CD4-positive, alpha-beta T cell treated with Interleukin-17A for 1 hour (primary cell): ENCODE results near the gene RIN3.

Experiments used
- DNase-seq: peaks from one replicate; pipeline ENCODE4 v3.0.0-alpha.2; 2020

RIN3 gene

GRCh38 chr14:92487513-92488133, 26.0 kb upstream of the RIN3 start:
- no peak for DNase-seq

GRCh38 chr14:92489394-92490238, 24.0 kb upstream of the RIN3 start:
- DNase-seq, result no peak

DNA sequence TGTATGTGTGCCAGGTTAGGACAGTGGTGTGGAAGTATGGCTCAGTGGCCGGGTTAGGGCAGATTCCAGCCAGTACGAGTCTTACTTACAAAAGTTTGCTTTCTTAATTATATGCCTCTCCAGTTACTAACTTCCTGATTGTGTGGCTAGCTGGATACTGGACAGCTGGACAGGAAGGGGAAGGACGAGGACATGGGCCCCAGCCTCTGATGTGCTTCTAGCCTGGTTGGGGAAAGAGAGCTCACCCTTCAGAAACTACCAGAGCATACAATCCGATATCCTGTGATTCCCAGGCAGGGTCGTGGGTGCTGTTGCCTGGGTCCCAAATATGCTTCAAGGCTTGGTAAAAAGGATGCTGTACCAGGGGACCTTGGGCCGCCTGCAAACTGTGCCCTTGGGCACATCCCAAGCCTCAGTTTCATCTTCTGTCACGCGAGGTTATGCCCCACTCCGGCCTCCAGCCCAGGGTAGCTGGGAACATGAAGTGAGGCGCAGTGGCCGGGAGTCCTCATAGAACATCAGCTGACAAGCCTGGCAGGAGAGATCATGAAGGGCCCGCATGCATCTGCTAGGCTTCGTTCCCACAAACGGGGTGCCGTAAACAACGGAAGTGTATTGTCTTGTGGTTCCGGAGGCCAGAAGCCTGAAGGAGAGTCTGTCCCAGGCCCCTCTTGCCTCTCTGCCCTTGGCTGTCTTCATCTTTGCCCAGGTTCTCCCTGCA, 23.2 kb upstream of the RIN3 start:
- no peak for DNase-seq

GRCh38 chr14:92491782-92492181, 21.8 kb upstream of the RIN3 start:
- no peak for DNase-seq

DNA sequence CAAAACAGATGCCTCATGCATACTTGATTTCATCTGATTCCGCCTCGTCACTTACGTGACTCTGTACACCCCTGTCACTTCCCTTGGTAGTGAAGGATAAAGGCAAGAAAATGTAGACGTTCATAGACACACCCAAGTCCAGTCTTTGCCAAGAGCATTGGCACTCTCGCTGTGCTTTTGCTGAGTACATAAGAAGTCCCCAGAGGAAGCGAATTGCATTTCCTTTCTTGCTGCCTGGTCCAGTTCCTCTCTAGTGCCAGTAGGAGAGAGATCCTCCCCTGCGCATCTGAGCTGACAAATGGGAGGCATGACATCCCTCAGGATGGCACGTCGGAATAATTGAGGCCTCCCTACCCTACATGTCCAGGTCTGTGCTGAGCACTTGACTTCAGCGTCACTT, 21.3 kb upstream of the RIN3 start:
- no peak for DNase-seq

- no peak for DNase-seq
Measured at GRCh38 chr14:92493024-92493423, 20.6 kb upstream of the RIN3 start.

DNA sequence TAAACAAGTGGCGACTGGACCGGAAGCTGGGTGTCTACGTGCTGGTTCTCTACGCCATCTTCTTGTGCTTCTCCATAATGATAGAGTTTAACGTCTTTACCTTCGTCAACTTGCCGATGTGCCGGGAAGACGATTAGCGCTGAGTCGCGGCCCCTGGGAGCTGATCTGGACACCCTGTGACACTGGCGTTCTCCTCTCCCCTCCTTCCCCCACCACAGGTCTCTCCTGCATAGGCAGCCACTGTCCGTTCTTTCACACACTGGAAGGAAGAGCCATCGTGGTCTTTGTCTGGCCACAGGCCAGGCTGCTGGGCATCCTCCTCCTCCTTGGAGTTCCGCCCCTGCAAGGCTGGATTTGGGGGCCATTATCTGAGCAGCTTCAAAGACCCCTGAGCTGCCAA, 20.1 kb upstream of the RIN3 start:
- no peak for DNase-seq

GRCh38 chr14:92494512-92494911, 19.1 kb upstream of the RIN3 start:
- no peak for DNase-seq

DNA sequence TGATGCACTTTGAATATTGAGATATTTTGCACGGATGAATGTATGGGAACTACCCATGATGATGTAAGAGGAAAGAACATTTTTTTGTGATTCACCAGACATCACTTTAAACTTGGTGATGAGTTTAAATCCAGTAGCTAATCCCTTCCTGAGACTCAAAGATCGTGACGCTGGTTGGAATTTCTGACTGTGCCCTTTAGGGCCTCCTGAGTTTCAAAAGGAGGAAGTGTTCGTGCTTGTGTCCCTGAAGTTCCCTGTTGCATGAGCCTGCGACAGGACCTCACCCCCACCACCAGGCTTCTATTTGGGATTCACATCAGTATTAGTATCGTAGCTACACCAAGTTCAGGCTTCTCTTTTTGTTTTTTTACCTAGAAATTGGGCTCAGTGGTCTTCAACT, 18.6 kb upstream of the RIN3 start:
- DNase-seq, result no peak

DNA sequence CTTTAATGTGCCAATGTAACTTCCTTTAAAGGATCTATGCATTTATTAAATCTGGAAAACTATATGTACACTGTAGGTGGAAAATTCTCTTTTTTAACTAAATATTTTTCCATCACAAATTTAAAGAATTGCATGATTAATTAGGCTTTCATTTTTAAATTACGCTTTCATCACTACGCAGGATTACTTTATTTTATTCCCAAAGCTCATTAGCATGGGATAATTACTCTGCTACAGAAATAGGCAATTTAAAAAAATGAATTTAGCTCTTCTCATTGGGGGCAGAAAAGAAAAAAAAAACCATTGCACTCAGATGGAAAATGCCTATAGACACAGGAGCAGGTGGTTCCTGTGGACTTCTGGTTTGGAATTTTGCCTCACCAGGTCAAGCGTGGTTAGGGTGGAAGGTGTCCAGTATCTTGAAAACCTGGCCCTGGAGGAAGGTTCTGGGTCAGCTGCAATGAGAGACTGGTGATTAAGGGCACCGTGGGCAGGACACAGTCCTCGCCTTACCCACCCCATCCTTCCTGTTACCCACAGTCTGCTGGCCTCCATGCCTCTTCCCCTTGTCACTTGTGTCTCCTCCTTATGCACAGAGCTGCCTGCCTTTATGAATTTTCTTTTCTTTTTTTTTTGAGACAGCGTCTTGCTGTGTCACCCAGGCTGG, 17.3 kb upstream of the RIN3 start:
- no peak for DNase-seq

GRCh38 chr14:92497391-92497790, 16.2 kb upstream of the RIN3 start:
- DNase-seq, result no peak

DNA sequence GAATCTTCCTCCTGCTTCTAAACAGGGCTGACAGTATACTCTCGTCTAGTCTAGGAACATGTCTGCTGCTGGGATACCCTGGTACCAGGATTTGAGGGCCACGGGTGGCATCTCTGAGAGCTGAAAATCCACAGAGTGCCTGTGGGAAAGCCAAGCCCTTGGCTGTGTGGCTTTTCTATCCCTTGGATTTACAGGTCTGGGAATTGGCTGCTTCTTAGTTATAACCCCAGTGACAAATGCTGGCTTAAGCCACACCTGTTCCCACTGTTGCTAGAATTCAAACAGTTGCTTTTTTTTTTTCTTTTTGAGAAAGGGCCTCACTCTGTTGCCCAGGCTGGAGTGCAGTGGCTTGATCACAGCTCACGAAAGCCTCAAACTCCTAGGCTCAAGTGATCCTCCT, 14.3 kb upstream of the RIN3 start:
- no peak for DNase-seq

GRCh38 chr14:92500491-92500941, 13.1 kb upstream of the RIN3 start:
- DNase-seq, result no peak

DNA sequence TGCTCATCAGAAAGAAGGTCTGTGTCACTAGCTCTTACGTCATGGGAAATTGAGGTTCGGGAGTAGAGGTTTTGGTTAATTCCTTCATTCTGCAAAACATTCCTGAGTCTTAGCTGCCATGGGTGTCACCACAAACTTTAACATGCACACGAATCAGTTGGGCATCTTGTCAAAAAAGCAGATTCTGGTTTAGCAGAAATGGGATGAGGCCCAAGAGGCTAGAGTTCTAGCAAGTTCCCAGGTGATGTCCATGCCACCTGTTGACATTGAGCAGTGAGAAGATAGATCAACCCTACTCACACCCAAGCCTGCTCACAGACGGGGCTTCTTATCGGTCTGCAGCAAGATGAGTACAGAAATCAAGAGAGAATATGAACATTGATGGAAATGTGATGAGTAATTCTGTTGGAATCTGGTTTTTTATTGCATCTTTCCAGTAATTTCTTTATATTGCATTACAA, 11.7 kb upstream of the RIN3 start:
- no peak for DNase-seq

DNA sequence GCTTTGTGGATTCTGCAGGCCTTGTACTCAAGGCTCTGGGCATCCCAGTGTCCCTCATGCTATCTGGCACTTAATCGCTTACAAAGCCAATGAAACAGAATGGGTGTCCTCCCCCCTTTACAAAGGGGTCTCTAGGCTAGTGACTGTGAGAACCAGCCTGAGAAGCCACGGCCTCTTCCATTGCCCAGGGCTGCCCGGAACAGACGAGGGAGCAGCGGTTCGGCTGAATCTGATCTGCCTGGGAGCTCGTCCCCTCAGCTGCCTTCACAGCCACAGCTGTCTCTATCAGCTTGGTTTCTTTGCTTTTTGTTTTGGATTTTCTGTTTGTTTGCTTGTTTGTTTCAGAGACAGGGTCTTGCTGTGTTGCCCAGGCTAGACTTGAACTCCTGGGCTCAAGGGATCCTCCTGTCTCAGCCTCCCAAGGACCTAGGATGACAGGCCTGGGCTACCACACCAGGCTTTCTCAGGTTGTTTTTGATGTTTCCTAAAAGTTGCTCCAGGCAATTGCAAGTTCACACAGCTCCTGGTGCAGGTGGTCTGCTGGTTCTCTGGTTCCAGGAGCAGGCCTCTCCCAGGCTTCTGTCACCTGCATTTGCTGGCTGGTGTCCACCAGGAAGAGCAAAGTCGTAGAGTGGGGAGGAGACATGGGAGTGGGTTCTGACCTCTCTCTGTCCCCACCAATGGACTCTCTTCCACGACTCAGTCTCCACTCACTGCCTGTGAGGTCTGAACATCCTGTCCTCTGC, 10.9 kb upstream of the RIN3 start:
- no peak for DNase-seq

GRCh38 chr14:92503756-92504491, 9.7 kb upstream of the RIN3 start:
- no peak for DNase-seq

DNA sequence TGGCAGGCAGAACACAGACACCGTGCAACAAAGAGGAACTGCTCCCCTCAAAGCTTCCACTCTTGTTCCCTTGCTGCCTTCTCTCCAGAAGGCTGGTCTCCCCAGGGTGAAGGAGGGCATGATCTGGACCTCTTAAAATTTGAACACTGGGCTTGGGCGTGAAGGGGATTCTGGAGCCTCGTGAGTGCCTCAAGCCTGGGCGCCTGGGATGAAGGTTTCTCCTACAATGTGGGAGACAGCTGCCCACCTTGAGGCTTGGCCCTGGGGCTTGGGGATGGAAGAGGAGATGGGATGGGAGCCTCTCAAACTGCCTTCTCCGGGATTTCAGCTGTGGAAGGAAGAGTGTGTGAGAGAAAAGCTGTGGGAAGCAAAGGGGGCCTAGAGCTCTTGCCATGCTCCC, 7.8 kb upstream of the RIN3 start:
- DNase-seq, result no peak

DNA sequence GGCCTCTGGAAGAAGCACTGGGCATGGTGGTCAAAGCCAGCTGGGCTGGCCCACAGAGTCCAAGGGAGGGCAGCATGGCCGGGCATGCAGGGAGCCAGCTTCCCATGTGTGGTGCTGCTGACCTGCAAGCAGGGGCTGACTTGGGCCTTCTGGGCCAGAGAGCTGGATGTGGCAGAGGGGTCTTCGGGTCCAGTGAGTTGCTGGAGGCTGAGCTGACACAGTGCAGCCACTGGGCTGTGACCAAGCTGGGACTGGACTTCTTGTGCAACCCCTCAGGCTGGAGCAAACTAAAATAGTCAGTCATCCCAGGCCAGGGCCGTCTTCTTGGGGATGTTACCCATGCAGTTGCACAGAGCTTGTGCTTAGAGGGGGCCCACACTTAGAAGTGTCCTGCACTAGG, 7.3 kb upstream of the RIN3 start:
- DNase-seq, result no peak

DNA sequence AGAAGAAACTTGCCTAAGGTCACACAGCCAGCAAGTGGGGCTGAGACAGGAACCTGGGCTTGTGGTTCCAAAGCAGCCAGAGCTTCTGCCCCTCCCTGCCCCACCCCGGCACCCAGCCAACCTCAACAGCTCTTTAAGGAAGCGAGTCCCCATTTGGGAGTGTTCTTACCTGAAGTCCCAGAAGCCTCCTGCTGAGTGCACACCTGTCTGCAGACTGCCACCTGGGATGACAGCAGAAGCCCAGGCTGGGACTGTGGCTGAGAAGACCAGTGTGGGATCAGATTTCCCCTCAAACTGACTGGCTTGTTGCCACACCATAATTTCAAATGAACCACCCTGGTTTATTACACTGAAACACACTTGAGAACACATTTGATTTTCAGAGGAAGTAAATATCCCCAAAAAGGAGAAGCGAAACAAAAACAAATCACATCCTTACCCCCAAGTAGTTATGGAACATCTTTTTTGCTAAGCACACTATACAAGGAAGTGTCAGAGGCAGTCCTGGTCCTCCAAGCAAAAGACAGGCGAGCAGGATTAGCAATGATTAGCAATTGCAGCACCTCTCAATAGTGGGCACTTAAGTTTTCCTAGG, 6.3 kb upstream of the RIN3 start:
- DNase-seq, result peak; percentile 25

GRCh38 chr14:92510972-92511371, 2.6 kb upstream of the RIN3 start:
- no peak for DNase-seq
